Skeletal muscle satellite cell (primary cell): Measurements from ENCODE around the gene HDAC8.
A peak's percentile ranks its signal among the peaks of the same experiment; 100 is the strongest.
"Not testable (repeated sequence)": the region's sequence is repeated elsewhere in the genome, so short reads cannot be mapped to it uniquely, and the experiment has no call there.

Experiments
- H3K27me3 ChIP-seq: 2 replicates; pipeline ENCODE4 v1.7.0; 2013; ENCODE audit warnings: low read length; ENCODE audit not compliant: control insufficient read depth, insufficient read depth
- H3K36me3 ChIP-seq: 2 replicates; pipeline ENCODE4 v1.7.0; 2013; ENCODE audit warnings: mild to moderate bottlenecking, control low read depth, low read length; ENCODE audit not compliant: insufficient read depth
- H3K4me1 ChIP-seq: 2 replicates; pipeline ENCODE4 v1.7.0; 2013; ENCODE audit warnings: low read length; ENCODE audit not compliant: control insufficient read depth, insufficient read depth
- H3K4me2 ChIP-seq: 2 replicates; pipeline ENCODE4 v1.7.0; 2013; ENCODE audit warnings: mild to moderate bottlenecking, low read length
- H3K4me3 ChIP-seq: 2 replicates; pipeline ENCODE4 v1.7.0; 2013; ENCODE audit warnings: low read length
- H3K9ac ChIP-seq: 2 replicates; pipeline ENCODE4 v1.7.0; 2013; ENCODE audit warnings: mild to moderate bottlenecking, low read depth, low read length, moderate library complexity
- H3K9me3 ChIP-seq: replicated peaks from 2 replicates; pipeline ENCODE4 v1.7.0; 2013; ENCODE audit warnings: mild to moderate bottlenecking, control low read depth, low read length

Gene HDAC8

DNA sequence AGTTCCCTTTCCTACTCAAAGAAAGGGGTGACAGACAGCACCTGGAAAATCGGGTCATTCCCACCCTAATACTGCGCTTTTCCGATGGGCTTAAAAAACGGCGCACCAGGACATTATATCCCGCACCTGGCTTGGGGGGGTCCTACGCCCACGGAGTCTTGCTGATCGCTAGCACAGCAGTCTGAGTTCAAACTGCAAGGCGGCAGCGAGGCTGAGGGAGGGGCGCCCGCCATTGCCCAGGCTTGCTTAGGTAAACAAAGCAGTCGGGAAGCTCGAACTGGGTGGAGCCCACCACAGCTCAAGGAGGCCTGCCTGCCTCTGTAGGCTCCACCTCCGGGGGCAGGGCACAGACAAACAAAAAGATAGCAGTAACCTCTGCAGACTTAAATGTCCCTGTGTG is 131.9 kb downstream of the HDAC8 start:
- H3K4me2 ChIP-seq, H3K36me3 ChIP-seq, H3K27me3 ChIP-seq, H3K4me1 ChIP-seq, H3K4me3 ChIP-seq, H3K9me3 ChIP-seq, H3K9ac ChIP-seq: not testable (repeated sequence)

GRCh38 chrX:72436010-72436409 is 136.6 kb downstream of the HDAC8 start:
- no peak overlapping the region for H3K9ac ChIP-seq
- H3K4me2 ChIP-seq, result no peak overlapping the region
- H3K9me3 ChIP-seq, result no peaks in the 10 kb centered on the region
- no peaks in the 10 kb centered on the region for H3K36me3 ChIP-seq
- H3K4me1 ChIP-seq, result no peaks in the 10 kb centered on the region
- no peak overlapping the region for H3K4me3 ChIP-seq
- H3K27me3 ChIP-seq, result peaks cover under 1% of the 10 kb centered on the region

DNA sequence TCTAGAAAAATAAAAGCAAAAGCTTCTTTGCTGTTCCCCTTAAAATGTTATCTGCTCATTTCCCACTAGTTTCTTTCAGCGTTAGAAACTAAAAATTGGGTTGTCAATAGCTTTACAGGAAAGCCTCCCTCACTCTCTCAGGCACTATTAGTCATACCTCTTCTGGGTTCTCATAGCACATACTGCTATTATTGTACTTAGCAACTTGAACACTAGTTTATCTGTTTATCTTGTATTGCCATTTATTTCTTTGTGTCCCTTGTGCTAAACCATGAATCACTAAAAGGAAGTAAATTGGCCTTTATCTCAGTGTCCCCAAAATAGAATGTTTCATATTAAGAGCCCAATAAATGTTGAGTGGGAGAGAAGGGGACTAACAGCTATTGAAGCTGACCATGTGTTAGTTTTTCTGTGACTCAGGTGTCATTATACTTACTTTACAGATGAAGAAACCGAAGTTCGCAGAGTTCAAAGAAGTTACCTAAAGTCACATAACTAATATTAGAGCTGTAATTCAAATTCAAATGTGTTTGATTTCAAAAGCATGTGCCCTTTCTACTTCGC is 142.2 kb downstream of the HDAC8 start:
- Histone ChIP-seq H3K36me3 (no peaks in the 10 kb centered on the region), H3K4me1 (no peaks in the 10 kb centered on the region), H3K27me3 (peaks cover 3% of the 10 kb centered on the region), H3K4me2 (no peak overlapping the region), H3K4me3 (no peak overlapping the region), H3K9ac (no peak overlapping the region), H3K9me3 (no peaks in the 10 kb centered on the region)

- Histone ChIP-seq H3K27me3 (peaks cover 3% of the 10 kb centered on the region), H3K9ac (no peak overlapping the region), H3K36me3 (peaks cover 3% of the 10 kb centered on the region)
These were observed 150.8 kb downstream of the HDAC8 start for GRCh38 chrX:72421797-72422196.

GRCh38 chrX:72409993-72410392 is 162.7 kb downstream of the HDAC8 start:
- Histone ChIP-seq H3K4me2 (no peak overlapping the region), H3K36me3 (no peaks in the 10 kb centered on the region), H3K9me3 (no peaks in the 10 kb centered on the region), H3K4me3 (no peak overlapping the region), H3K27me3 (peaks cover 5% of the 10 kb centered on the region), H3K9ac (no peak overlapping the region), H3K4me1 (no peaks in the 10 kb centered on the region)

More at GRCh38 chrX:72421797-72422196, 150.8 kb downstream of the HDAC8 start:
- no peaks in the 10 kb centered on the region for H3K4me1 ChIP-seq
- peaks cover 5% of the 10 kb centered on the region for H3K9me3 ChIP-seq
- H3K4me2 ChIP-seq, result no peak overlapping the region
- no peak overlapping the region for H3K4me3 ChIP-seq

DNA sequence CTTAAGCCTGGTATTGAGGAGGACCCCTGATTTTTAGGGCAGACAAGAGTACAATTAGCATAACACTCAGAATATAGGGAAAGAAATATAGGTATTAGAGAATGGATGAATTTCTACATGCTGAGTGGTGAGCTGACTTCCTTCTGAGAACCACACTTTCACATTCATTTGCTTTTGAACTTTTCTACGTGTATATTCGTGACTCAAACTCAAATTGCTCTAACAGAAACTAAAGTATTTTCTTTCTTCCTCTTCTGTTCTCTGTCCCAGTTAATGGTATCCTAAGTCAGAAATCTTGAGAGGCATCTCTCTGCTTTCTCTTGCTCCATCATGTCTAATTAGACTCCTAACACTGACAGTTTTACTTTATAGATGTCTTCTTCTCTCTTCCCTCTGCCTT is 163.8 kb downstream of the HDAC8 start:
- H3K4me1 ChIP-seq, result no peaks in the 10 kb centered on the region
- H3K36me3 ChIP-seq, result no peaks in the 10 kb centered on the region
- no peak overlapping the region for H3K9ac ChIP-seq
- no peaks in the 10 kb centered on the region for H3K9me3 ChIP-seq
- H3K4me3 ChIP-seq, result no peak overlapping the region
- peaks cover 5% of the 10 kb centered on the region for H3K27me3 ChIP-seq
- no peak overlapping the region for H3K4me2 ChIP-seq

- H3K4me3 ChIP-seq, H3K4me1 ChIP-seq, H3K9me3 ChIP-seq: not testable (repeated sequence)
These were observed 167.5 kb downstream of the HDAC8 start for GRCh38 chrX:72405136-72405535.

DNA sequence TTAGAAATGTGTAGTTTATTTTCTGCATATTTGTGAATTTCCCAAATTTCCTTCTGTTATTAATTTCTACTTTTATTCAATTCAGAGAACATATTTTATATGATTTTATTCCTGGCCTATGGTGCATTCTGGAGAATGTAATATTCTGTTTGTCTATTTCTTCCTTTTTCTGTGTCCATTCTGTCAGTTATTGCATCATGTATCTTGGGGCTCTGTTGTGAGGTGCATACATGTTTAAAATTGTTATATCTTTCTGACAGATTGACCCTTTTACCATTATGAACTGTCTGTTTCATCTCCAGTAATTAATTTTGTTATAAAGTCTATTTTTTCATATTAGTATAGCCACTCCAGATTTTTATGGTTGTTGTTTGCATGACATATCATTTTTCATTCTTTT is 170.0 kb downstream of the HDAC8 start:
- Histone ChIP-seq H3K9me3 (no peaks in the 10 kb centered on the region), H3K9ac (no peak overlapping the region), H3K36me3 (no peaks in the 10 kb centered on the region), H3K4me3 (no peak overlapping the region), H3K27me3 (no peaks in the 10 kb centered on the region), H3K4me1 (no peaks in the 10 kb centered on the region), H3K4me2 (no peak overlapping the region)

More at GRCh38 chrX:72405136-72405535, 167.5 kb downstream of the HDAC8 start:
- not testable (repeated sequence) for H3K36me3 ChIP-seq, H3K27me3 ChIP-seq, H3K4me2 ChIP-seq, H3K9ac ChIP-seq

- Histone ChIP-seq H3K4me1 (peaks cover 13% of the 10 kb centered on the region), H3K4me2 (no peak overlapping the region), H3K36me3 (no peaks in the 10 kb centered on the region), H3K4me3 (no peak overlapping the region), H3K27me3 (peaks cover 5% of the 10 kb centered on the region), H3K9ac (no peak overlapping the region), H3K9me3 (no peaks in the 10 kb centered on the region)
These were observed 172.8 kb downstream of the HDAC8 start for GRCh38 chrX:72399816-72400215.

DNA sequence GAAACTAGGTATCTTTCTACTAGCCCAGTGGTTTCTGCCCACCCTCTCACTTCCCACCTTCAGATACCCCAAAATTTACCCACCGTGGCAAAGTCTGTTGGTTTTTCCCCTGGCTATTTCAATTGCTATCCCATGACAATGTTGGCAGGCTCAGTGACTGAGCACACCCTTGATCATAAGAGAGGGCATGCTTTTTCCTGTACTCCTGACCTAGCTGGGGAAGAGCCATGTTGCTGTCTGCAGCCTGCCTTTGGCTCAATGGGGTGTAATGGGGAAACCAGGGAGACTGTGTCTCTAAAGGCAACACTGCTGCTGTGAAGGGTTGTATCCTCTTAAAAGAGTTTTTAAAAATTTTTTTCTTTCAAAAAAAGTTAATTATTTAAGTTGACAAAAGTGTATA is 176.5 kb downstream of the HDAC8 start:
- H3K4me3 ChIP-seq, result no peak overlapping the region
- H3K9ac ChIP-seq, result no peak overlapping the region
- H3K9me3 ChIP-seq, result no peaks in the 10 kb centered on the region
- H3K36me3 ChIP-seq, result no peaks in the 10 kb centered on the region
- peaks cover 31% of the 10 kb centered on the region for H3K4me1 ChIP-seq
- H3K4me2 ChIP-seq, result no peak overlapping the region
- peaks cover 13% of the 10 kb centered on the region for H3K27me3 ChIP-seq

DNA sequence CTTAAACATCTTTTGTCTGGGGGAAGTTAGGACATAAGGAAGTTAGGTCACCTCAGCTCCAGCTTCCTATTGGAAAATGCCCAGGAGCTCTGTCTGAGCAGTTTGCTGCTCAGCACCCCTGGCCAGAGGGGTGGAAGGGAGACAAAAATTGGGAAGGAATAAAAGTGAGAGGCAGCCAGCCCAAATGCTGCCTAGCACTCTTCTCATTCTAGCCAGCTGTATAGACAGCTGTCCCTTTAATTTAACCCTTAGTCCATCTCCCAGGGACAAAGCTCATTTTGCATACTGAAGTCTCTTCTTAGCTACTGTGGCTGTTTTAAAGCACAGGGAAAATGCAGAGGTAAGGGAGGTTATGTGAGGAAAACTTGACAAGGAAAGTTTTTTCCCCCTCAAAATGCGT is 177.4 kb downstream of the HDAC8 start:
- Histone ChIP-seq H3K4me1 (peaks cover 31% of the 10 kb centered on the region), H3K4me2 (peak overlapping the region; percentile 24), H3K9me3 (no peaks in the 10 kb centered on the region), H3K4me3 (no peak overlapping the region), H3K27me3 (peaks cover 13% of the 10 kb centered on the region), H3K36me3 (no peaks in the 10 kb centered on the region), H3K9ac (no peak overlapping the region)

DNA sequence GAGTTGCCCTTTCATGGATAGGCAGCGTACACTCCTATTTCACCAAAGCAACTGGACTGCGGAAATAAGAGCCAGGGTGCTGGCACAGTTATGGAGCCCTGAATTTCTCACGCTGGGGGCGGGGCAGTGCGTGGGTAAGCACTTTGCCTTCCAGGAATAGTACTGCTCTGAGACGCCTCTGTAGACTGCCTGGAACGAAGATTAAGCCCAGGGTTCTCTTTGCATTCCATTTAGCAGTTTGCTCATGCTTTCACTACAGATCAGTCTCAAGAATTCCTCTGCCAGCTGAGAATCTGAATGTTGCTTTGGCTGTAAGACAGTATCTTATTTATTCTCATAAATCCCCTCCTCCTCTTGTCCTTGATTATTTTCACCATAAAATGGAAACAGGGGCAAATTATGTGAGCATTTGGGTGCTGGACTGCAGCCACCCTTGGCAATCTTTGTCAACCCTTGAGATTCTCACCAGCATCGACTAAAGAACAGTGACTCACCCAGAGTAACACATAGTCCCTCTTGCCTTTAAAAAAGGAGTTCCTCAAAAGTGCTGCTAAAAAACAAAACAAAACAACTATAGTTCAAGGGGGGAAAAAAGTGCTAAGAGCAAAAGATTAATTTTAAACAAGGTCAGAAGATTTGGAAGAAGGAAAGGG is 178.0 kb downstream of the HDAC8 start:
- H3K36me3 ChIP-seq, result no peaks in the 10 kb centered on the region
- H3K4me1 ChIP-seq, result peaks cover 31% of the 10 kb centered on the region
- H3K4me3 ChIP-seq, result no peak overlapping the region
- peak overlapping the region; percentile 24 for H3K4me2 ChIP-seq
- H3K27me3 ChIP-seq, result peaks cover 13% of the 10 kb centered on the region
- no peaks in the 10 kb centered on the region for H3K9me3 ChIP-seq
- H3K9ac ChIP-seq, result no peak overlapping the region
